ENCODE measurements around the gene ACTMAP.
"Not testable (repeated sequence)": the region's sequence is repeated elsewhere in the genome, so short reads cannot be mapped to it uniquely, and the experiment has no call there.

Gene ACTMAP

DNA sequence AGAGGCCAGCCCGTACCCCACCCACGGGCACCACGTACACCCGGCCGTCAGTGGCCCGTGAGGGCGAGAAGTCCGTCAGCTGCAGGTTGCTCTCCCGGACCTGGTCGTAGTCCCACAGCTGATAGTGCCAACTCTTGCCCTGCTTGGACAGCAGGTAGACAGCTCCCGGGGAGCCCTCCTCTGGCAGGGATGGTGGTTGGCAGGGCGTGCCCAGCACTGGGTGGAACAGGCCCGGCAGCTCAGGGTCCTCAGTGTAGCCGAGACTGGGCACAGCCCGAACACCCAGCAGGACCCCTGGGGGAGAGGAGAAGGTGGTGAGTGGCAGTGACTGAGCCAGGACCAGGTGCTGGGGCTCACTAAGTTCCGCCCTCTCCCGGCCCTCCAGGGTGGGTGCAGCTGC is 7.8 kb downstream of the ACTMAP start:
- no peak for DNase-seq

DNA sequence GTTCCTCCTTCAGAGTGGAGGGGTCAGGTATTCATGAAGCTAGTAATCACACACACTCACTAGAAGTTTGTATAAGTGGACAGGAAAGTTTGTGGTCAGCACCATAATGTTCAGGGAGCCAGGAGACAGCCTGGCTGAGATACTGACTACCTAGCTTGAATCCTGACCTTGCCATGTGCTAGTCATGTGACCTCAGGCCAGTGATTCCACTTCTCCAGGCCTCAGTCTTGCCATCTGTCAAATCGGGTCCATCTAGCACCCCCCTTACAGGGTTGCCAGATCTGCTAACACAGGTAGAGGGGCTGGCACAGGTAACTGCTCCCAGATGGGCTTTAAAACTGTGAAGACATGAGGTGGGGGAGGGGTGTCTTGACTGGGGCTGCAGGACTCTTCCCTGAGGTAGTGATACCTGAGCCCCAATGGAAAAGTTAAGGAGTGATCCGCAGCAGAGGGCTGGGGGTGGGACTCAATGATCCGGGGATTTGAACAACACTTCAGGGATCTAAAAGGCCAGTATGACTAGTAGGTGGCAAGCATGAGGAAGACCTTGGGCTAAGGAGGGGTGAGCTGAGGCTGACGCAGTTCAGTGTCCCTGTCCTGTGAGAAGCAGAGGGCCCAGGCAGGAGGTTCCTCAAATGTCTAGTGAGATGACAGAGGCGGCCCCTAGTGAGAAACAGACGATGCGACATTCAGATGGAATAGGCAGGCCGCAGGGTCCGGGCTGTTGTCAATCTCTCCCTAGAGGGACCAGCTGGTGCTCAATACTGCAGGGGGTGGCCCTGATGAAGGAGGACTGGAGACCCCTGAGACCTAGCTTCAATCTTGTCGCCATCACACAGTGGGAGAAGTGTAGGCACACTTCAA is 8.5 kb downstream of the ACTMAP start:
- no peak for DNase-seq

DNA sequence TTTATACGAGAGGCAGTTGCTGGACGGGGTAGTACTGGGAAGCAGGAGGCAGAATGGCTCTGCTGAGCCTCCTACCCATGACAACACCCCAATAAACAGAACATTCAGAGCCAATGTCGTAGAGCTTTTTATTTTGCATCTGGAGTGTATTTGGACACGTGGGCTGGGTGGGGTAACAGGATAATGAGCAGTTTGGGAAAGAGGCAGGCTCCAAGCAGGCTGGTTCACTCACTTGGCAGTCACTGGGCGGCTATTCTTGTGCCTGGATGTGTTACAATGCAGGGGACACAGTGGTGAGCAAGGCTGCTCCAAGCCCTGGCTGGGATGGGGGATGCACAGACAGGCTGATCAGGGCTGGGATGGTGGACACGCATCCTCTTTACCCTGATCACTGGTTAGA is 9.5 kb downstream of the ACTMAP start:
- no peak for DNase-seq

DNA sequence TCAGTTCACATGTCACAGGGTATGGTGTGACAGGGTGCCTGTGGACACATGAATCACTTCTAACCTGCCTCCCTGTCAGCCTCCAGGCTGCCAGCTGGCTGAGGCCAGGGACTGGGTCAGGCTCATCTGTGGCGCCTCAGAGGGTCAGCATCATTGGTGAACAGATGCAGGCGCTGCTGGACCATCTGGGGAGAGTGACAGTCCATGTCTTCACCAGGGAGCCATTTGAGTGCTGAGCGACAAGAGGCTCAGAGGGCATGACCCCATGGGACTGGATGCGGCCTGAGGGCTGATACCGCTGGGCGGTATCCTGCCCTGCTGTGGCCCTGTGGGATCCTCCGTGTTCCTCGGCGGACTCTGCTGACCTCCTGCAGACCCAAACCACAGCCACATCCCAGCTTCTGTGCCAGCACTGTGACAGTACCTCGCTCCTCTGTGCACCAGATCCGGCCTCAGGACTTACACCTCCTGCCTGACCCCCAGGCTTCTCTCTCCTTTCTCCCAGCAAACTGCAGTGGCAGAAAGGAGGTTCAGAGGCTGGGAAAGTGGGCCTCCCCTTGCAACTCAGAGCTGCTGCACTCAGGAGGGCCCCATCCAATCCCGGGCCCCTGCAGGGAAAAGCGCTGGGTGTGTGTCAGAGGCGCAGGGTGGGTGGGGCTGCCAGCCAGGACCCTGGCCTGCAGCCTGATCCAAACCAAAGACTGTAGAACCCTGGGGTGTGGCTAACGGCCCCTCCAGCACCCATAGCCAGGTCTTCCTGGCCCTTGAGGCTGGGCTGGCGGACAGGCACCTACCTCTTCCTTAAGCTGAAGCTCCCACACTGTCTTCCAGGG is 10.2 kb downstream of the ACTMAP start:
- DNase-seq = no peak

DNA sequence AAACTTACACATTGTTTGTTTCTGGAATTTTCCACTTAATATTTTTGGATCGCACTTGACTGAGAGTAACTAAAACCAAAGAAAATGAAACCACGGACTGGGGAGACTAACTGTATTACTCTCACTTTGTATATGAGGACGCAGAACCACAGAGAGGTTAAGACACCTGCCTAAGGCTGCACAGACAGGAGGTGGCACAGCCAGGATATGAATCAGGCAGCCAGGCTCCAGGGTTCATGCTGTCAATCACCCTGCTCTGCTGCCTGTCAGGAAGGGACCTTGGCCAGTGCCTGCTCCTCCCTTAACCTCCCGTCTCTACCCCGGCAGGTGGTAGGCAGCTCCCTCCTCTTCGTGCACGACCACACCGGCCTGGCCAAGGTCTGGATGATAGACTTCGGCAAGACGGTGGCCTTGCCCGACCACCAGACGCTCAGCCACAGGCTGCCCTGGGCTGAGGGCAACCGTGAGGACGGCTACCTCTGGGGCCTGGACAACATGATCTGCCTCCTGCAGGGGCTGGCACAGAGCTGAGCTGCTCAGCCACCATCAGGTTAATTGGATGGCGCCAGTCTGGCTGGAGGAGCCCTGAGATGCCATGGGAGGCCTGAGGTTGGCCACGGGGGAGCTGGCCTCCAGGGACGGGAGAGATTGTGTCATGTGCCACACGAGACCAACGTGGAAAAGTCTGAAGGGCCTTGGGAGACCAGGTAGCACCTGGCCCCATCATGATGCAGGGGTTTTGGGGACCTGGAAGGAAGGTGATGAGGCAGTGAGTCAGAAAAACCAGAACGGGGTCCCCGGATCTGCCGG is 11.0 kb downstream of the ACTMAP start:
- no peak for DNase-seq

DNA sequence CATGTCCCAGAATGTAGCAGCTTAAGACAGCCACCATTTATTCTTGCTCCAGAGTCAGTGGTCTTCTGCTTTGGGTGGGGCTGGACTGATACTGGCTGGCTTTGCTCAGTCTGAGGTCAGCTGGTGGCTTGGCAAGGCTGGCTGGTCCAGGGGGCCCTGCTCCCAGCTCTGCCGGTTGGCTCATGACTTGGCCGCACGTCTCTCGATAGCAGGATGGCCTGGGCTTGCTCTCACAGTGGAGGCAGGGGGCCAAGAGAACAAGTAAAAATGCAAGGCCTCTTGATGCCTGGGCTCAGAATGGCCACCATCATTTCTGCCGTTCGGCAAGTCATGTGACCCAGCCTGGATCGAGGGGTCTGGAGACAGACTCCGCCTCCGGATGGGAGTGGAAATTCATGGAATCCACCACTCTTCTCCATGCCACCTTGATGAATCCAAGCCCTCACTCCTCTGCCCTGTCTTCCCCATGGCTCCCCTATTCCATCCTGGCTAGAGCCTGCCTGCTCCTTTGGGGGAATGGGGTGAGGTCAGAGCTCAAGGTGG is 13.1 kb downstream of the ACTMAP start:
- no peak for DNase-seq

DNA sequence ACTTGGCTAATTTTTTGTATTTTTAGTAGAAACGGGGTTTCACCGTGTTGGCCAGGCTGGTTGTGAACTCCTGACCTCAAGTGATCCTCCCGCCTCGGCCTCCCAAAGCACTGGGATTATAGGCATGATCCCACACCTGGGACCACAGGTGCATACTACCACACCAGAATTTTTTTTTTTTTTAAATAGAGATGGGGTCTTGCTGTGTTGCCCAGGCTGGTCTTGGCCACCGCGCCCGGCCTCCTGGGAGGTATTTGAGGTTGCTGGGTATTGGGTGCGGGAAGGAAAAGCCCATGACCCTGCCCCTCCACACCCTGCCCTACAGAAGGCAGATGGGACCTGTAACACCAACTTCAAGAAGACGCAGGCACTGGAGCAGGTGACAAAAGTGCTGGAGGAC is 13.6 kb downstream of the ACTMAP start:
- no peak for DNase-seq

DNA sequence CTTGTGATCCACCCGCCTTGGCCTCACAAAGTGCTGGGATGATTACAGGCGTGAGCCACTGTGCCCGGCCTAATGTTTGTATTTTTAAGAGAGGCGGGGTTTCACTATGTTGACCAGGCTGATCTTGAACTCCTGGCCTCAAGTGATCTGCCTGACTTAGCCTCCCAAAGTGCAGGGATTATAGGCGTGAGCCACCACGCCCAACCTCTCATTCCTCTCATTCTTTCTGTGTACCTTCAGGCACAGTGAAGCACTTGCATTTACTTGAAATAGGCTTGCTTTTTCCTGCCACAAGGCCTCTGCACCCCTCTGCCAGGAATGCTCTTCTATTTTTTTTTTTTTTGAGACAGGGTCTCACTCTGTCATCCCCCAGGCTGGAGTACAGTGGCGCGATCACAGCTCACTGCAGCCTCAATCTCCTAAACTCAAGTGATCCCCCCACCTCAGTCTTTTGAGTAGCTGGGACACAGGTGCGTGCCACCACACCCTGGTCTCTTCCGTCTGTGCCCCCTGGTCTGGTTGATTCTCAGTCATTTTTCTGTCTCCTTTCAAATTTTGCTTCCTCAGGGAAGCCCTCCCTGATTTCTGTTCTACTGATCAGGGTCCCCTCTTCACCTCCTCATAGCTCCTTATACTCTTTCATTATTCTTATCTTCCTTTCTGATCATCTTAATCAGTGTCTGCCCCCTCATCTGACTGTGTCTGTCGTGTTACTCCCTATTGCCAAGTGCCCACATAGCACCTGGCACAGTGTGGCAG is 15.1 kb downstream of the ACTMAP start:
- no peak for DNase-seq

DNA sequence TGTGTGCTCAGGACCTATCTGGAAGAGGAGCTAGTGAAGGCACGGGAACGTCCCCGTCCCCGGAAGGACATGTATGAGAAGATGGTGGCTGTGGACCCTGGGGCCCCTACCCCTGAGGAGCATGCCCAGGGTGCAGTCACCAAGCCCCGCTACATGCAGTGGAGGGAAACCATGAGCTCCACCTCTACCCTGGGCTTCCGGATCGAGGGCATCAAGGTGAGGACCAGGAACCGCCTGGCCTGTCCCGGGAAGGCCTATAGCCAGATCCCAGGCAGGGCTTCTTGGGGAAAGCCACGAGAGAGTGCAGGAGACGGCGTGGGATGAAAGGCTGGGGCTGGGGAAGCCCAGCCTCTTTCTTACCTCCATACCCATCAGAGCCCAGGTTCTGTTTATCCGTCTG is 17.1 kb downstream of the ACTMAP start:
- no peak for DNase-seq

DNA sequence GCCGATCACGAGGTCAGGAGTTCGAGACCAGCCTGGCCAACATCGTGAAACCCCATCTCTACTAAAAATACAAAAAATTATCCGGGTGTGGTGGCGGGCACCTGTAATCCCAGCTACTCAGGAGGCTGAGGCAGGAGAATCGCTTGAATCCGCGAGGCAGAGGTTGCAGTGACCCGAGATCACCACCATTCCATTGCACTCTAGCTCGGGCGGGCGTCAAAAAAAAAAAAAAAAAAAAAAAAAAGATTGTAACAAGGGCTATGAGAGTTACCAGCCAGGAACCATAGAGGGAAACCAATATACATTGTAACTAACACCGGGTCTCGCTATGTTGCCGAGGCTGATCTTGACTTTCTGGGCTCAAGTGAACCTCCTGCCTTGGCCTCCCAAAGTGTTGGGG is 18.0 kb downstream of the ACTMAP start:
- not testable (repeated sequence) for DNase-seq

DNA sequence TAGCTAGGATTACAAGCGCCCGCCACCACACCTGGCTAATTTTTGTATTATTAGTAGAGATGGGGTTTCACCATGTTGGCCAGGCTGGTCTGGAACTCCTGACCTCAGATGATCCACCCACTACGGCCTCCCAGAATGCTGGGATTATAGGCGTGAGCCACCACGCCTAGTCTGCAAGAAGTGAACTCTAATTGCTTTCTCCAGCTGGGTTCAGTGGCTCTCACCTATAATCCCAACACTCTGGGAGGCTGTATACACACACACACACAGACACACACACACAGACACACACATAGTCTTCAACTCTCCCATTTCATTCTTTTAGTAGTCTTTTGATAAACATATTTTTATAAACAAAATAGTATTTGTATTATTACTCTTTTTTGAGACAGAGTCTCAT is 20.2 kb downstream of the ACTMAP start:
- DNase-seq = not testable (repeated sequence)

DNA sequence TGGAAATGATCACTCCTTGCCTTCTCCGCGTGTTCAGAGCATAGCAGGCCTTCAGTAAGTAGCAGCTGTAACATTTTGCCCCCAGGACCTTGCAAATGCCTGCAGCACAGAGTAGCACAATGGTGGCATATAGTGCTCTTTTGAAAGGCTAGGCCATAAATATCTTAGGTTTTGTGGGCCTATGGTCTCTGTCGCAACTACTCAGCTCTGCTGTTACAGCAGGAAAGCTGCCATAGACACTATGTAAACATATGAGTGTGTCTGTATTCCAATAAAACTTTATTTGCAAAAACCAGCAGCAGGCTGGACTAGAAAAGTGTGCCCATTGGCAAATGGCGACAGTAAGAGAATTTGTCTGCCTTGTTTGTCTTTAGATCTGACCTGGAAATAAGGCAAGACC is 24.0 kb downstream of the ACTMAP start:
- no peak for DNase-seq

DNA sequence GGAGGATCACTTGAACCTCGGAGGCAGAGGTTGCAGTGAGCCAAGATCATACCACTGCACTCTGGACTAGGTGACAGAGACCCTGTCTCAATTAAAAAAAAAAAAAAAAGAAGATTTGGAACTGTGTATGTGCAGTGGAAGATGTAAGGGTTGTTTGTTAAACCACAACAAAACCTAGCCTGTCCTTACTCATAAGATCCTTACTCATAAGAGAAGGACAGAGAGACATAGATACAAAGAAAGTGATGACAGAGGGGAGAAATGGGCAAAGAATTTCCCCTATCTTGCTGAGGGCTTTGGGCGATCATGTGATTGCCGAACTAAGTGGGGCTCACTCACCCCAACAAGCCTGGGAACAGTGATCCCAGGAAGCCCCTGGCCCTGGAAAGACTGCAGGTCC is 25.4 kb downstream of the ACTMAP start:
- DNase-seq = no peak

DNA sequence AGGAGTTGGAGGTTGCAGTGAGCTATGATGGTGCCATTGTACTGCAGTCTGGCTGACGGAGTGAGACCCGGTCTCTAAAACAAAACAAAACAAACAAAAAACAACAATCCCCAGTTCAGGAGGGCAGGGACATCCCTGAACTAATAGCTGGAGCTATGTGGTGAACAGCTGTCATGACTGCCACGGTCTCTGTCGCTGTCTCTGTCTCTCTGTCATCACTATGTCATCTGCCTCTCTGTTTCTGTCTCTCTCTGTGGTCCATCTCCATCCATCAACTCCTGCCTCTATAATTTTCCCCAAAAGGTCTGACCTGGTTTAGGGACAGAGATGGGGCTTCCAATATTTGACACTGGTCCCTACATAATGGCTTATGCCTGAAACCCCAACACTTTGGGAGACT is 26.0 kb downstream of the ACTMAP start:
- no peak for DNase-seq

DNA sequence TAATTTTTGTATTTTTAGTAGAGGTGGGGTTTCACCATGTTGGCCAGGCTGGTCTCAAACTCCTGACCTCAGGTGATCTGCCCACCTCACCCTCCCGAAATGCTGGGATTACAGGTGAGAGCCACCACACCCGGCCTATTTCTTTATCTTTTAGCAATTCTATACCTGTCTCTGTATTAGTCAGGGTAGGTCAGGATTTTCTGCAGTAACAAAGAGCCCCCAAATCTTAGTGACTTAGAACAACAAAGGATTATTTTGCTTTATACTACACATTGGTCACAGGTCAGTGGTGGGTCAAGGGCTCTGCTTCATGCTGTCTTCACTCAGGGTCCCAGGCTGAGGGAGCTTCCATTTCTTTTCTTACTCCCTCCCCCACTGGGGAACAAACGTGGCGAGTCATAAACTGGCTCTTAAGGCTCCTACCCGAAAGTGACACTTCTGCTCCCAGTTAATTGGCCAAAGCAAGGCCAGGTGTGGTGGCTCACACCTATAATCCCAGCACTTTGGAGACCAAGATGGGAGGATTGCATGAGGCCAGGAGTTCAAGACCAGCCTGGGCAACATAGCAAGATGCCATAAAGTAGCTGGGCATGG is 26.5 kb downstream of the ACTMAP start:
- no peak for DNase-seq

DNA sequence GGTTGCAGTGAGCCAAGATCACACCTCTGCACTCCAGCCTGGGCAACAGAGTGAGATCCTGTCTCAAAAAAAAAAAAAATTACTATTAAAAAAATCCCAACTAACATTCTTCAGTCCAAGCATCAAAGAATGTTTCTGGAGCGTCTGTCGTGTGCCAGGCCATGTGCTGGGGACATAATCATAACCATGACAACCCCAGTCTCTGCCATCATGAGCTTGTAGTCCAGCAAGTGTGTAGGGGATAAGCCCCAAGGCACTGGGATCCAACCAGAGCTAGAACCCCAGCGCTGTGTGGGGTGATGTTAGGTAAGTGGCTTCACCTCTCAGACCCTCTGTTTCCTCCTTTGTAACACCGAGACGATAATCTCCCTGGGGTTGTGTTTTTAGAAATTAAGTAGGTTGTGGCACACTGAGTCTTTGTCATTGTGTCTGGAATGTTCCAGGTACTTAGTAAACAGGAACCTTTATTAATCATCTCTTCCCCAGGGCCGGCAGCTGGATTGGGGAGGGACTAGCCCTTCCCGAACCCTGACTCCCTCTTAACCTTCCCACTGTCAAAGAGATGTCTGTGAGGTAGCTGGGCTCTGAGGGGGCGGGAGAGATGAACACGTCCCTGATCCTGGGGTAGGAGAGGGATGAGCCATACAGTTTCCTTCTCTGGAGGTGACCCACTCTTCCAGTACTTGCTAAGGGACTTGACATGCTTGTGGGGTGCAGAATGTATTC is 28.2 kb downstream of the ACTMAP start:
- DNase-seq = no peak

DNA sequence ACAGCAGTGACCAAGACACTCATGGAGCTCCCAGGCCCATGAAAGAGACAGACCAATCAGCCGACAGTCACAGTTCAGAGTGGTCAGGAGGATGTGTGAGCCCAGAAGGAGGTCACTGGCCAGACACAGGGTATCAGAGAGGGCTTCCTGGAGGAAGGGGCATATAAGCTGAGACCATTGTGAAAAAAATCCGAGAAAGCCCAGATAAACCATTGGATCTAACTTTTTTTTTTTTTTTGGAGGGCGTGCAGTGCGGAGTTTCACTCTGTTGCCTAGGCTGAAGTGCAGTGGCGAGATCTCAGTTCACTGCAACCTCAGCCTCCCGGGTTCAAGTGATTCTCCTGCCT is 29.2 kb downstream of the ACTMAP start:
- no peak for DNase-seq

DNA sequence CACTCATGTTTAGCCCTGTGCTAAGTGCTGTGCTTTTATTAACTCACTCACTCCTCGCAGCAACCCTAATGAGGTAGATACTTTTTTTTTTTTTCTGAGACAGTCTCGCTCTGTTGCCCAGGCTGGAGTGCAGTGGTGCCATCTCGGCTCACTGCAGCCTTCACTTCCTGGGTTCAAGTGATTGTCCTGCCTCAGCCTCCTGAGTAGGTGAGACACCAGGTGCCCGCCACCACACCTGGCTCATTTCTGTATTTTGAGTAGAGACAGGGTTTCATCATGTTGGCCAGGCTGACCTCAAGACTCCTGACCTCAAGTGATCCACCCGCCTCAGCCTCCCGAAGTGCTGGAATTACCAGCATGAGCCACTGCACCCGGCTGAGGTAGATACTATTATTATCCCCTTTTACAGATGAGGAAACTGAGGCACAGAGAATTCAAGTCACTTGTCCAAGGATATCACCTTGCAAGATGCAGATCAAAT is 30.8 kb downstream of the ACTMAP start:
- no peak for DNase-seq

DNA sequence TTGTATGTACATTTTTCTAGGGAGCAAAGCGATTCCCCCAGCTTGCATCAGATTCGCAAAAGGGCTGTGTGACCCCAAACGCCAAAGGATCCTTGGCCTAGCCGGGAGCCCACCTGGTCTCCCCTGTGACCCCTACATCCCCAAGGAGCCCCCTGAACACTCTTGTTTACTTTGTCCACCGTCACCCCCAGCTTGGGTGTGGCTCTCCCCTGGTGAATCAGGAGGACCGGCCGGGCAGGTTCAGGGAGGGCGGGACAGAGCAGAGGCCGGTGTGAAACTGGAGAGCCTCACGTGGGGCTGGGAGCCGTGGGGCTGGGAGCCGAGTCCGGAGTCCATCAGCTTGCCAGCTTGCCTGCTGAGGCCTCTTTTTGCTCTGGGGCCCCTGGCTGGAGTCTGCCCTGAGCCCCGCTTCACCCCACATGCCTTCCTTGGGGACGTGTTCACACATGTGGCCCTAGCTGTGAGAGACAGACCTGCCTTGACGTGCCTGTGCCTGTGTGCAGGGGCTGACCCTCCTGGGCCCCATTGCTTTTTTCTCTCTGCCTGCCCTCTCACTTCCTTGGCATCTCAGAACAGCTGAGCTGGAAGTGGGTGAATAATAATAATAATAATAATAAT is 31.4 kb downstream of the ACTMAP start:
- peak; percentile 15 for DNase-seq
